PFSK-1 (cell line): ENCODE data around the gene PITPNM3.

ENCODE experiments used
- FOXP2 ChIP-seq: optimal IDR thresholded peaks from 2 replicates; pipeline ENCODE3; 2011; ENCODE audit warnings: borderline replicate concordance, control low read depth, inconsistent platforms; ENCODE audit not compliant: insufficient read depth; ENCODE audit errors: extremely low read length, extremely low read depth
- POLR2AphosphoS5 ChIP-seq: IDR thresholded peaks from 2 replicates; pipeline ENCODE4 v1.6.1; 2012; ENCODE audit warnings: low read depth, mild to moderate bottlenecking, control low read depth, low read length, moderate library complexity
- SIN3A ChIP-seq: IDR thresholded peaks from 2 replicates; pipeline ENCODE4 v1.6.1; 2012; ENCODE audit warnings: mild to moderate bottlenecking, low read length, moderate library complexity, borderline replicate concordance; ENCODE audit not compliant: insufficient read depth
- TAF1 ChIP-seq: IDR thresholded peaks from 2 replicates; pipeline ENCODE4 v1.6.1; 2012; ENCODE audit warnings: low read length, control low read depth, borderline replicate concordance; ENCODE audit not compliant: insufficient read depth
- TF ChIP-seq, protein P1 (sequence below), 2 experiments: IDR thresholded peaks; 2 replicates each; pipeline versions ENCODE4 v1.6.1 to v1.8.0; 2011 to 2012; ENCODE audit warnings: low read depth in 2 of 2, low read length in 2 of 2, control low read depth in 1 of 2, inconsistent platforms in 1 of 2, mild to moderate bottlenecking in 1 of 2, moderate library complexity in 1 of 2; ENCODE audit not compliant: insufficient read depth in 1 of 2

GRCh38 chr17:6426356-6427101, 129.8 kb downstream of the PITPNM3 start:
- TF ChIP-seq SIN3A (no peak), TAF1 (no peak), POLR2AphosphoS5 (no peak), FOXP2 (no peak)
- TF ChIP-seq, protein P1, sequence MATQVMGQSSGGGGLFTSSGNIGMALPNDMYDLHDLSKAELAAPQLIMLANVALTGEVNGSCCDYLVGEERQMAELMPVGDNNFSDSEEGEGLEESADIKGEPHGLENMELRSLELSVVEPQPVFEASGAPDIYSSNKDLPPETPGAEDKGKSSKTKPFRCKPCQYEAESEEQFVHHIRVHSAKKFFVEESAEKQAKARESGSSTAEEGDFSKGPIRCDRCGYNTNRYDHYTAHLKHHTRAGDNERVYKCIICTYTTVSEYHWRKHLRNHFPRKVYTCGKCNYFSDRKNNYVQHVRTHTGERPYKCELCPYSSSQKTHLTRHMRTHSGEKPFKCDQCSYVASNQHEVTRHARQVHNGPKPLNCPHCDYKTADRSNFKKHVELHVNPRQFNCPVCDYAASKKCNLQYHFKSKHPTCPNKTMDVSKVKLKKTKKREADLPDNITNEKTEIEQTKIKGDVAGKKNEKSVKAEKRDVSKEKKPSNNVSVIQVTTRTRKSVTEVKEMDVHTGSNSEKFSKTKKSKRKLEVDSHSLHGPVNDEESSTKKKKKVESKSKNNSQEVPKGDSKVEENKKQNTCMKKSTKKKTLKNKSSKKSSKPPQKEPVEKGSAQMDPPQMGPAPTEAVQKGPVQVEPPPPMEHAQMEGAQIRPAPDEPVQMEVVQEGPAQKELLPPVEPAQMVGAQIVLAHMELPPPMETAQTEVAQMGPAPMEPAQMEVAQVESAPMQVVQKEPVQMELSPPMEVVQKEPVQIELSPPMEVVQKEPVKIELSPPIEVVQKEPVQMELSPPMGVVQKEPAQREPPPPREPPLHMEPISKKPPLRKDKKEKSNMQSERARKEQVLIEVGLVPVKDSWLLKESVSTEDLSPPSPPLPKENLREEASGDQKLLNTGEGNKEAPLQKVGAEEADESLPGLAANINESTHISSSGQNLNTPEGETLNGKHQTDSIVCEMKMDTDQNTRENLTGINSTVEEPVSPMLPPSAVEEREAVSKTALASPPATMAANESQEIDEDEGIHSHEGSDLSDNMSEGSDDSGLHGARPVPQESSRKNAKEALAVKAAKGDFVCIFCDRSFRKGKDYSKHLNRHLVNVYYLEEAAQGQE (IDR thresholded peaks at IDR 0.05; ENCODE audit: insufficient read depth in 1 of 2, low read depth in 2 of 2, low read length in 2 of 2): no peak
